Caki2 (cell line): Measurements from ENCODE around the gene SCGB1A1. TPM values are rescaled to one million over a fixed set of nuclear protein-coding genes. Genes with fewer than 3 reads are reported as not detected.
"Not testable (repeated sequence)": the region's sequence is repeated elsewhere in the genome, so short reads cannot be mapped to it uniquely, and the experiment has no call there.

Experiments
- DNase-seq: peaks from one replicate; pipeline ENCODE4 v3.0.0-alpha.2; 2015; ENCODE audit warnings: low read depth
- in situ Hi-C: cut with HindIII; loops from 2 replicates; pipeline ENCODE4 v1.10.0; 2016; ENCODE audit warnings: low sequenced_read_pairs, low pct_unique_long_range_greater_than_20kb, mixed read lengths
- total RNA-seq: library from RNA; depleted of rRNA; stranded (reverse); fragments of >200 nt; shearing (Covaris generic); gene quantifications from 2 replicates; pipeline ENCODE4 v1.2.3, GENCODE V29; 2014; ENCODE audit warnings: low replicate concordance; rRNA removed

The SCGB1A1 gene
- total RNA-seq, result not detected in 2 replicates

GRCh38 chr11:62418733-62419132 lies at the start of gene SCGB1A1:
Gene SCGB1A1 (plus strand): TSS chr11:62419033. CDS start chr11:62419096, 63 bp downstream.
- in situ Hi-C loops, result no loop called here

DNA sequence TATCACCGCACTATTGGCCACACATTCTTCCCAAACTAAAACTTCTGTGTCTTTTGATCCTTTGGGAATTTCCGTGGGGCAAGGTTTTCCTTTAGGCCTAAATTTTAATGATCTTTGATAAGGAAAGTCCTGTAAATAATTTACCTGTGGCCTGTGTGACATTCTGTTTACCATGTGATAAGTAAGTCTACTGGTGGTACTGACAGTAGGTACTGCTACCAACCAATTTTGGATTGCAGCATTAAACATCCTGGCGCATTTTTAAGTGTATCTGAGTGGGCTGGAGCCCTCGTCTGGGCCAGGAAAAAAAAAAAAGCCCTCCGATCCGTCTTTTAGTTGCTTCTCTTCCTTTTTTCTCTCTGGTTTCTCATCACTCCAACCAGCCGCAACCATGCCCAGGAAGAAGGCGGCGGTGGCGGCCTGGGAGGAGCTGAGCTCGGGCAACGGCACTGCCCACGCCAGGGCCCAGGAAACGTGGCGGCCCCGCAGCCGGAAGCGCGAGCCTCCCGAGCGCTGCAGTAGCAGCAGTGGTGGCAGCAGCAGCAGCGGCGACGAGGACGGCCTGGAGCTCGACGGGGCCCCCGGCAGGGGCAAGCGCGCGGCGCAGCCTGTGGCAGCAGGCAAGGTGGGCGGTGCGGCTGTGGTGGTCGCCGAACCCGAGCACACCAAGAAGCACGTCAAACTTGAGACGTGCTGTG lies 47.9 kb upstream of the SCGB1A1 start:
- in situ Hi-C loops, result no loop called here
- DNase-seq, result no peak

More at GRCh38 chr11:62418733-62419132, at the start of gene SCGB1A1:
- no peak for DNase-seq

GRCh38 chr11:62372871-62373270 lies 46.0 kb upstream of the SCGB1A1 start:
- in situ Hi-C loops, result no loop called here
- DNase-seq, result no peak

GRCh38 chr11:62373464-62374119 lies 45.2 kb upstream of the SCGB1A1 start:
- in situ Hi-C loops, result no loop called here
- no peak for DNase-seq

DNA sequence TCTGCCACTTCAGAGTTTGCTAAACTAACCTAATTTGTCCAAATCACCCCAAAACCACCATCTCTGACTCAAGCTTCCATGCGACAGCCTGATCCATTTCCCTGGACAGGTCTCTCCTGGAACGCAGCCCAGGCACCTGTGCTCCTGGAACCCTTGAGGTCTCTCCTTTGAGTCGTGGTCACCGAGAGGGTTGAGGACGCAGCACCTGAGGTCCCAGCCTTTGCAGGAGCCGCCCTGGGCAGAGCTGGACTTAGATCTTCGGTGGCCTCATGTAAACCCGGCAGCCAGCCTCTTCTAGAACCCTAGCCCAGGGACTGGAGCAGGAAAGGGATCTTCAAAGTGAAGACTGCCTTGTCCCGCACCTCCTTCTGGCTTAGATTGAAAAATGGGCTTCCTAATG lies 44.0 kb upstream of the SCGB1A1 start:
- in situ Hi-C loops, result no loop called here
- DNase-seq, result no peak

DNA sequence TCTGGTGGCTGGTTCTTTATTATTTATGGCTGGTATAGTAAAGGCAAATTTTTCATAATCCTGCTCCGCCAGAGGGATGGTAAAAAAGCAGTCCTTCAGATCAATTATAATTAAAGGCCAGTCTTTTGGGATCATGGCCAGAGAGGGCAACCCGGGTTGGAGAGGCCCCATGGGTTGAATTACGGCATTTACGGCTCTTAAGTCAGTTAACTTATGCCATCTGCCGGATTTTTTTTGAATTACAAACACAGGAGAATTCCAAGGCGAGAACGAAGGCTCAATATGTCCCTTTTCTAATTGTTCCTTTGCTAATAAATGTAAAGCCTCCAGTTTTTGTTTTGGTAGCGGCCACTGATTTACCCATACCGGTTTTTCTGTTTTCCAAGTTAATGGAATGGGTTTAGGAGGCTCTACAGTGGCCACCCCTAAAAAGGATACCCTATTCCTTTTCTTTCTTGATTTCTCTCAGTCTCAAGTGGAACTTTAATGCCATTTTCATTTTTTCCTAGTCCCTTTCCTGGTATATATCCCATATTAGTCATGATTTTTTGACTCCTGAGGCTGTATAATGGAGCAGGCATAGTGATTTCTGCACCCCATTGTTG lies 40.3 kb upstream of the SCGB1A1 start:
- DNase-seq, in situ Hi-C loops: not testable (repeated sequence)

GRCh38 chr11:62379586-62379985 lies 39.2 kb upstream of the SCGB1A1 start:
- in situ Hi-C loops, DNase-seq: not testable (repeated sequence)

DNA sequence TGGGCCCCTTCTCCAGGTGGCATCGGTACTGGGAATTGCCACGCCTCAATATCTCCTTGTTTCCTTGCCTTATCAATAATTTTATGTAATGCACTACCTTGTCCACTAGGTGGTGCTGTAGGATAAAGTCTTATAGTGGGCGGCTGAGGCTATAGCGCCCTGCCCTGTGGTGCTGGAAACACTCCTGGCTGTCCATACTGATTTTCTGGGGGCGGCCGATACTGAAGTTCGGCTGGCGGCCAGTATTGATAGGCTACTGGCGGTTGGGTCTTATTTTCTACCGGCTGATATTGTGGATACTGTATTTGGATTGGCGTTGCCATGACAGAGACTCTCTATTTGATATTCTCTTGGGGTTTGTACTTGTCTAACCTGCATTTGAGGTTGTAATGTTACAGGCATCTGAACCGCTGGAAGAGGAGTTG lies 38.0 kb upstream of the SCGB1A1 start:
- DNase-seq, result peak; percentile 61
- in situ Hi-C loops, result not testable (repeated sequence)

DNA sequence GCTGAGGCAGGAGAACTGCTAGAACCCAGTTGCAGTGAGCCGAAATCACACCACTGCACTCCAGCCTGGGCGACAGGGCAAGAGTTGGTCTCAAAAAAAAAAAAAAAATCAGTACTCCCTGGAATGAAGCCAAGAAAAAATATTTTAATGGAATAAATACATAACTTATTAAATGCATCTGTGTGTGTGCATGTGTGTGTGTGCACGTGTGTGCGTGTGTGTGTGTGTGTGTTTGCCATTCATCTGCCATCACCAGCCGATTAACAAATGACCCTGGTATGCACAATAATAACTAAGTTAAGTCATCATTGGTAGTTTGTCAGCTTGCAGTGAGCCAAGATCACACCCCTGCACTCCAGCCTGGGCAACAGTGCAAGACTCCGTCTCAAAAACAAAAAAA lies 35.0 kb upstream of the SCGB1A1 start:
- in situ Hi-C loops, result no loop called here

DNA sequence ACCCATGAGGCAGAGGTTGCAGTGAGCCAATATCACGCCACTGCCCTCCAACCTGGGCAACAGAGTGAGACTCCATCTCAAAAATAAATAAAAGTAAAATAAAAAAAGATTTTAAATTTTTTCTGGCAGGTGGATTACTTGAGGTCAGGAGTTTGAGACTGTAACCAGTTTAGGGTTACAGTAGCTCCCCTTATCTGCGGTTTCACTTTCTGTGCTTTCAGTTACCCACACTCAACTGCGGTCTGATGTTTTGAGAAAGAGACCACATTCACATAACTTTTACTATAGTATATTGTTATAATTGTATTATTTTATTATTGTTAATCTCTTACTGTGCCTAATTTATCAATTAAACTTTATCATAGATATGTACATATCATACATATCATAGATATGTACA lies 32.8 kb upstream of the SCGB1A1 start:
- DNase-seq, in situ Hi-C loops: not testable (repeated sequence)

More for the DNA sequence above, 35.0 kb upstream of the SCGB1A1 start:
- peak; percentile 15 for DNase-seq

- in situ Hi-C loops, result no loop called here
- DNase-seq, result no peak
Observed at GRCh38 chr11:62387381-62387780, 31.5 kb upstream of the SCGB1A1 start.

GRCh38 chr11:62388999-62389398 lies 29.8 kb upstream of the SCGB1A1 start:
- in situ Hi-C loops, result no loop called here
- DNase-seq, result no peak

- in situ Hi-C loops, result no loop called here
Observed at GRCh38 chr11:62390237-62390636, 28.6 kb upstream of the SCGB1A1 start.

GRCh38 chr11:62390722-62391121 lies 28.1 kb upstream of the SCGB1A1 start:
- no peak for DNase-seq
- in situ Hi-C loops, result no loop called here

More at GRCh38 chr11:62390237-62390636, 28.6 kb upstream of the SCGB1A1 start:
- no peak for DNase-seq

DNA sequence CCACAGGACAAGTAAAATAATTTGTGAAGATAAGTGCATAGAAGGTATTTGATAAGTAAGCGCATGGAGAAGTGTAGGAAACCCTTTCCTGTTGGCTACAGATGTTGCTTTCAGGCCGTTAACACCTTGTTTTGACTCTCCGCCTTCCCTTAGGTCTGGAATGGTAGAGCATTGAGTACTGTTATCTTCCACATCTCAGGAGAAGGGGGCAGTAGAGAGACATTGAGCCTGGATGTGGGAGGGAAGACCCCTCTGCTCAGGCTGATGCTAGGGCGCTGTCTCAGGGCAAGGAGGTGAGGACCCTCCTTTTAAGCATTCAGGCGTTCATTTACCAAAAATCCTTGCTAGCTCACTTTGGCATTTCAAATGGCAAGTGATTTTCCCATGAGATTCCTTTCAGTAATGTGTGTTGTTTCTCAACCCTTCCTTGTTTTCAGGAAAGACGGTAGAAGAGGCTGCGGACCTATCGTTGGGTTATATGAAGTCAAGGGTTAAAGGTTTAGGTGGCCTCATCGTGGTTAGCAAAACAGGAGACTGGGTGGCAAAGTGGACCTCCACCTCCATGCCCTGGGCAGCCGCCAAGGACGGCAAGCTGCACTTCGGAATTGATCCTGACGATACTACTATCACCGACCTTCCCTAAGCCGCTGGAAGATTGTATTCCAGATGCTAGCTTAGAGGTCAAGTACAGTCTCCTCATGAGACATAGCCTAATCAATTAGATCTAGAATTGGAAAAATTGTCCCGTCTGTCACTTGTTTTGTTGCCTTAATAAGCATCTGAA lies 27.0 kb upstream of the SCGB1A1 start:
- in situ Hi-C loops, result no loop called here
- no peak for DNase-seq

DNA sequence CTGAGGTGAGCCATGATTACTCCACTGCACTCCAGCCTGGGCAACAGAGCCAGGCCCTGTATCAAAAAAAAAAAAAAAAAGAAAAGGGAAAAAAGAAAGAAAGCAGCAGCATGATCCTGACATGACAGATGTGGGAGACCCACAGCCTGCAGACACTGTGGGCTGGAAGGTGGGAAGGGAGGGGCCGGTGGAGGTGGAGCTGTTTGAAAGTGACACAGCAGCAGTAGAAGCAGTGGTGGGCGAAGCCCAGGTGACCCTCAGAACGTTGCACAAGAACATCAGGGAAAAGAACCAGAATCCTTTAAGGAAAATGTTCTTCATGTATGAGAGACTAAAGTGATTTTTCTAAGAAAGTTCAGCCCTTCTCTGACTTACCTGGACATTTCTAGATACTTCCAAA lies 26.3 kb upstream of the SCGB1A1 start:
- no peak for DNase-seq
- in situ Hi-C loops, result no loop called here

DNA sequence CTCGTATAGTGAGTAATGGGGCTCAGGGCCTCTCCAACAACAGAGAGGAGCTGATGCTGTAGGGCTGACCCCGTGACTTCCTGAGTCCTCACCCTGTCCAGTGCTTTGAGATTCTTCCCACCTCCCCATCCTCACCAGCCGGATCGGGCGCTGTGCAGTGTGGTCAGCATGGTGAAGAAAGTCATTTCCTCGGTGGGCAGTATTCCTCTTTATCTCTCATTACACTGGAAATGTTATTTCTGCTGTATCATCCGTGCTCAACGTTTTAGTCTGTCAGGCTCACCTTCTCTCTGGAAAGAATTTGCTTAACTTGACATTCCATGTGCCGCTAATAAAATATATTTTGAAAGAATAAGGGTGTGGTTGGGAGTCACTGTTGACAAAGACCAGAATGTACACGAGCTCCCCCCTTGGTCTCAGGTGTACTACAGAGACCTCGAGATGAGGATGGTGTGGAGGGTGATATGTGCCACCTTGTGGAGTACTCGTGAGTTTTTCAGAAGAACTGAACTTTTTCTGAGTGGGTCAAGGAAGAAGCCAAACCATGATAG lies 25.7 kb upstream of the SCGB1A1 start:
- peak; percentile 54 for DNase-seq
- in situ Hi-C loops, result no loop called here

- in situ Hi-C loops, result no loop called here
- DNase-seq, result no peak
Observed at GRCh38 chr11:62393735-62394134, 25.1 kb upstream of the SCGB1A1 start.
